Prostate gland (tissue), 2 donors: ENCODE results near the gene PDE8B.

ENCODE experiments used
- POLR2A ChIP-seq: fragments of 450-650 bp; IDR thresholded peaks from one replicate; pipeline ENCODE4 v1.6.1; 2016; ENCODE audit warnings: antibody characterized with exemption, mild to moderate bottlenecking
- POLR2AphosphoS5 ChIP-seq: sonication (generic); formaldehyde crosslinking; IDR thresholded peaks from one replicate; pipeline ENCODE4 v1.6.1; 2017; ENCODE audit warnings: antibody characterized with exemption
- TF ChIP-seq, protein P1 (sequence below), 4 experiments: fragments of 200-600 bp in 2 of 4; fragments of 450-650 bp in 2 of 4; sonication (generic) in 2 of 4; IDR thresholded peaks; 1 replicate in 3 of 4; 2 replicates in 1 of 4; pipeline ENCODE4 v1.5.1; 2016 to 2019; ENCODE audit warnings: antibody characterized with exemption in 4 of 4, mild to moderate bottlenecking in 2 of 4, moderate library complexity in 2 of 4

DNA sequence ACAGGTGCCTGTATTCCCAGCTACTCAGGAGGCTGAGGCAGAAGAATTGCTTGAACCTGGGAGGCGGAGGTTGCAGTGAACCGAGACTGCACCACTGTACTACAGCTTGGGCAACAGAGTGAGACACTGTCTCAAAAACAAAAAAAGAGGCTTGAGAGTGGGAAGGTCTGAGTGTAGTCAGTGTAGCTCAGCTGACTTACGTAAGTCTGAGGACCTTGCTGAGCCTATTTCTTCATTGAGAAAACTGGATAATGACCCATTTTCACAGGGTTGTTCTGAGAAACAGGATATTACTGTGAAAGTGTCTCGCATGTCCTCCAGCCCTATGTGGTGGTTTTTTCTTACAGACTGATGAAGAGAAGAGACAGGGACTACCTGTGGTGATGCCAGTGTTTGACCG, 214.9 kb downstream of the PDE8B start:
- TF ChIP-seq, protein P1, sequence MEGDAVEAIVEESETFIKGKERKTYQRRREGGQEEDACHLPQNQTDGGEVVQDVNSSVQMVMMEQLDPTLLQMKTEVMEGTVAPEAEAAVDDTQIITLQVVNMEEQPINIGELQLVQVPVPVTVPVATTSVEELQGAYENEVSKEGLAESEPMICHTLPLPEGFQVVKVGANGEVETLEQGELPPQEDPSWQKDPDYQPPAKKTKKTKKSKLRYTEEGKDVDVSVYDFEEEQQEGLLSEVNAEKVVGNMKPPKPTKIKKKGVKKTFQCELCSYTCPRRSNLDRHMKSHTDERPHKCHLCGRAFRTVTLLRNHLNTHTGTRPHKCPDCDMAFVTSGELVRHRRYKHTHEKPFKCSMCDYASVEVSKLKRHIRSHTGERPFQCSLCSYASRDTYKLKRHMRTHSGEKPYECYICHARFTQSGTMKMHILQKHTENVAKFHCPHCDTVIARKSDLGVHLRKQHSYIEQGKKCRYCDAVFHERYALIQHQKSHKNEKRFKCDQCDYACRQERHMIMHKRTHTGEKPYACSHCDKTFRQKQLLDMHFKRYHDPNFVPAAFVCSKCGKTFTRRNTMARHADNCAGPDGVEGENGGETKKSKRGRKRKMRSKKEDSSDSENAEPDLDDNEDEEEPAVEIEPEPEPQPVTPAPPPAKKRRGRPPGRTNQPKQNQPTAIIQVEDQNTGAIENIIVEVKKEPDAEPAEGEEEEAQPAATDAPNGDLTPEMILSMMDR (IDR thresholded peaks at IDR 0.05): no peak
- TF ChIP-seq POLR2AphosphoS5: no peak
- TF ChIP-seq POLR2A: no peak
